IPS-18c (cell line): ENCODE measurements around the gene ARHGAP18.

ENCODE experiments used
- H3K4me3 ChIP-seq: 2 replicates; pipeline ENCODE4 v1.7.0; 2013; ENCODE audit warnings: low read depth, mild to moderate bottlenecking, low read length, moderate library complexity; ENCODE audit not compliant: insufficient read depth
- H3K9me3 ChIP-seq: one replicate; pipeline ENCODE4 v1.6.1; 2013; ENCODE audit warnings: mild to moderate bottlenecking, low read length, moderate library complexity; ENCODE audit not compliant: control insufficient read depth, insufficient read depth

ARHGAP18 gene

DNA sequence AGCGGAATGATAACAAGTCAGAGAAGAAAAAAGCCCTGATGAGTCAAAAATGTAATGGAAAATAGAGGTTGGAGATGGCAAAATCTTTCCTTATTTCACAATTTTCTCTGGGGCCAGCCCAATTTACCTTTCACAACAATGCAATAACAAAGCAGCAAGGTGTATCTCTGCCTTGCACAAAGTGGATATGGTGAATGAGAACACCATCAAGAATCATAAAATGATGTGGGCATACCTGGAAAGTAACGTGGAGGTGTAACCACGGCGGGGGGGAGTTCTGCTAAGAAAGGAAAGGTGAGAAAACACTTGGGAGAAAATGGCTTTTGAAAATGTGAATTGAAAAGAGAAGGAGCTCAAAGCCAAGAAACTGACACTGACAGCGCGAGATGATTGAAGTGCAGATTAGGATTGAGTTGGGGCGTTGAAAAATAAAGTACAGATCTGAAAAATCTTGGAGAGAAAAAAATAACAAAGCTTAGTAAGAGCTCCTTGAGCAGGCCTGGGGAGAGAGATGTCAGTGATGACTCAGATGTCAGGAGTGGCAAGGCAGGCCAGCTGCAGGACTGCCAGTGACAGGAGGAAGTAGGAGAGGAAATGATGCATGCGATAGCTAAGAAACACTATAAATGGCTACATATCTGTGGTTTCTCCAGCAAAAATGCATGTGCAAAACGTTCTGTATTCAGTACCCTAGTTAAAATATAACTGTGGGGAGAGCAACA, 26.2 kb downstream of the ARHGAP18 start:
- no peak overlapping the region for H3K4me3 ChIP-seq
- no peaks in the 10 kb centered on the region for H3K9me3 ChIP-seq

DNA sequence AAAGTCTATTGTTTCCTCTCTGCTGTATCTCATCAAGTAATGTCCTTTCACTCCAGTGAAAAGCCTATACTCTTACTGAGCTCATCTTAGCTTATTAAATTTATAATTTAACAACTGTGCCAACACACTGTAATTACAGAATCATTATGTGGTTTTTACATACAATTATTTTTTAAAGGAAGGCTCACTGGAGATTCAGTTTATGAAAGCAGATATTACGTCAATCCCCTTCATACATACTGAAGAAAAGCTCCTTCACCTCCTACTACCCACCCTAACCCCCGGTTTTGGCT, 28.1 kb downstream of the ARHGAP18 start:
- Histone ChIP-seq H3K9me3 (no peaks in the 10 kb centered on the region), H3K4me3 (no peak overlapping the region)

DNA sequence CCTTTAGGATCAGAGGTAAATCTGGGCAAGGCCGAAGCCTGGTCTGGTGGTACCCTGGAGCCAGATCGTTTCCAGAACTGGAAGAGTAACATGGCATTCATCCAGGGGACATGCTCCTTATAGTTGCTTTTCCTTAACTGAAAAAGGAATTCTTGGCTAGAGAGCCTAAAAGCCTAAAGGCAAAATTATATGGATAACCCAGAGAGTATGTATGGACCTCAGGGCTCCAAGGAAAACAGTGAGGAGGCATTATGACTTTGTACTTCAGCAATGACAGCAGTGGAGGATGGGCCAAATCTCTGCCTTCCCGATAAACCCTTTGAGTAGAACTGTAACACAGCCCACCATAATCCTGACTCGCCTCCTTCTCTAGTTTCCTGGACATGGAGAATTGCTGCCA, 29.3 kb downstream of the ARHGAP18 start:
- no peak overlapping the region for H3K4me3 ChIP-seq
- H3K9me3 ChIP-seq: no peaks in the 10 kb centered on the region

DNA sequence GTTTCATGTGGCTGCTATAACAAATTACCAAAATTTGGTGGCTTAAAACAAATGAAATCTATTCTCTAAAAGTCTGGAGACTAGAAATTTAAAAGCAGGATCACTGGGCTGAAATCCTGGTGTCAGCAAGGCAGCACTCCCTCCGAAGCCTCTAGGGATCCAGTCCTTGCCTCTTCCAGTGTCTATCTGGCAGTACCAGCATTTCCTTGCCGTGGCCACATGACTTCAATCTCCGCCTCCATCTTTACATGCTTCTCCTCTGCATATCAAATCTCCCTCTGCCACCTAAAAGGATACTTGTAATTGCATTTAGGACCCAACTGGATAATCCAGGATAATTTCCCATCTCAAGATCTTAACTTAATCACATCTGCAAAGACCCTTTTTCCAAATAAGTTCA, 30.2 kb downstream of the ARHGAP18 start:
- no peak overlapping the region for H3K4me3 ChIP-seq
- no peaks in the 10 kb centered on the region for H3K9me3 ChIP-seq

DNA sequence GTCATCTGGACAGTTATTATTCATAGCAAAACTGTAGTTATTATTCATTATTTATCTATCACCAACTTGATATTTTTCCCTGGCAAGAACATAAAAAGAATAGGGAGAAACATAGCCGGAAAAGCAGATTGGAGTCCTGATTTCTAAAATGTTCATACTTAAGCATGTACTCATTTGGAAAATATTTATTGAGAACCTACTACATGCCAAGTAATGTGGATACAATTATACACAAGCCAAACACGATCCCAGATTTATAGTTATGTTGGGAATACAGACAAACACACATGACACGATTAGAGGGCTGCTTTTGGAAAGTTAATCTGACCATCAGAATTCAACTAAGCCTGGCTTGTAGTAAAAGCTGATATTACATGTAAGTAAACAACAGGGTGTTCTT, 30.7 kb downstream of the ARHGAP18 start:
- Histone ChIP-seq H3K4me3 (no peak overlapping the region), H3K9me3 (no peaks in the 10 kb centered on the region)

DNA sequence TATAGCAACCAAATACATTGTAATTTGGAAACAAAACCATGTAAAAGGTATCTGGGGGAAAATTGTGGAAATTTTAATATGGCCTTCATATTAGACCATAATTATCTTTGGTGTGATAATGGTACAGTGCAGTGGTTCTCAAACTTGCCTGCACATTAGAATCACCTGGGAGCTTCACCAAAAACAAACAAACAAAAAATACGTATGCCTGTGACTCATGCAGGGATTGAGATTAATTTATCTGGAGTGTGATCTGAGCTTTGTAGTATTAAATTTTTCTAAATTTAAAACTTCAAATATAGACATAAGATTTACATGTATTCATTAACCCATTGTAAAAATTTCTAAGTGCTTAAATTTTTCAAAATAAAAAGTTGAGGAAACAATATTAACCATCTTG, 31.5 kb downstream of the ARHGAP18 start:
- Histone ChIP-seq H3K9me3 (no peaks in the 10 kb centered on the region), H3K4me3 (no peak overlapping the region)

DNA sequence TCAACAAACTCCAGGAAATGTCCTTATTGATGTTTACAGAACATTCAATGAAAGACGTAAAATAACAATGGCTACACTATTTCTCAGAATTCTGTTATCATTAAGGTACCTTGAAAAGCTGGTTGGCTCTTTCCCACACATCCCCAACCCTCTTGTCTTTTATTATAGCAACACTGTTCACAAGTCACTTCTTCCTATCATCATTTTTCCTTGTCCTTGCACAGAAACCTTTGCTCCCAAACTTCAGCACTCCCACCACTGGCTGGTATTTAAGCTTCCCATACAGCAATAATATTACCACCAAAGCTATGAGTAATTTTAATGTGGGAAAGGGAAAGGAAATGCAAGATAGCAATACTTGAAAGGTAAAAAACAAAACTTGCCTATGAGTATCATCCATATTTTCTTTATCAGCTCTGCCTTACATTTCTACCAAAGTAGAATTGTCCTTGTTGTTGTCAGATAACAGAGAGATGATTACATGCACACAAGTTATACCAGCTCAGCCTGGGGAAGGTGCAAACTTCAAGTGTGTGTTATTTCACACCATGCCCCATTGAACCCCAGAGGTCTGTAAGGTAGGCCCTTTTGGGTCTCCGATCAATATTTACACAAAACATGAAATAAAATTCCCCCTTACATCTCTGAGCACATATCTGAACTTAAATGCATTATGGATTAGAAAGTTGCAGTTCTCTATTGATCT, 32.2 kb downstream of the ARHGAP18 start:
- no peaks in the 10 kb centered on the region for H3K9me3 ChIP-seq
- H3K4me3 ChIP-seq: no peak overlapping the region

DNA sequence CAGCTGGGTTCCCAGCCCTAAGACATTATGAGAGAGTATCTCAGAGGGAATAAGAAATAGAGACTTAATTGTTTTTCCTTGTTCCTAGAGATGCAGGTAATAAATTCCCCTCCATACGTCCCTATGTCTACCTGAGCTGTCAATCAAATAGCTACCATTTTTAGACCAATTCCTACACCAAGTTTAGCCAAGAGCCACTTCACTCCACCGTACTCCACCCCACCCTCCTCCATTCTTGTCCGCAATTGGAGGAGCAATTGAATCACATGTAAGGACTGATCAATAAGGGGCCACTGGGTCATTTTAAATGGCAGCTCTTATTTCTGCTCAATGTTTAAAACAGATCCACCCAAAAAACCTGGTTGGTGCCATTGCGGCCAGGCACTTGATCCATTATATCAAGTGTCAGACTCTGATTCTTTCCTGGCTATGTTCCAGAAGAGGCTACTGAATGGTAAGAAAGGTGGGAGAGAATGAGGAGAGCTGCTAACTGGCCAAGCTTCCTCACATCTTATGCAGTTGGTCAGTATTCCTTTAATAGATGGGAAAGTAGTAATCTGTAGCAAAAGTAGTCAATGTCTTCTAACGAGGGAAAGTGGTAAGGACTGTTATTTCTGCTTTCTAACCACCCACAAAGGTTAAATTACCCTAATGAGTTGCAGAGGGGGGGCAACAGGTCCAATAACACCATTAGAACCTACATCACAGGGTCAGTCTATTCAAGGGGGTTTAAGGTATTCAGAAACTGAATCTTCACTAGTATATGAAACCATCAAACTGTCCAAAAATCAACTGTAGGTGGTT, 34.1 kb downstream of the ARHGAP18 start:
- Histone ChIP-seq H3K9me3 (no peaks in the 10 kb centered on the region), H3K4me3 (no peak overlapping the region)

DNA sequence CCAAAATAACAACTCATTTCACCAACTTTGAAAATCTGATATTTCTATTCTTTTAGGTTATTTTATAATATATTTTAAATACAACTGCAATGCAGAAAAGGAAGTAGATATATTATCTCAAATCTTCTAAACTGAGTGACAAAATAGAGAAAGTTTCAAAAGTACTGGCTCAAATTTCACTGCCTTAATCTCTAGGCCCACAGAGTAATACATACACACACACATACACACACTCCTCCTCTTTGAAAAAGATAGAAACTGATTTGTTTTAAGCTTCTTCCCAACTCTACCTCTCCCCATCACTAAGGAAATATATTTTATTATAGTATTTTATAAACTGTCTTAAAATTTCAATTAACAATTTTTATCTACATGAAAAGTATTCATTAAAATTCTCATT, 36.2 kb downstream of the ARHGAP18 start:
- H3K4me3 ChIP-seq: no peak overlapping the region
- no peaks in the 10 kb centered on the region for H3K9me3 ChIP-seq

DNA sequence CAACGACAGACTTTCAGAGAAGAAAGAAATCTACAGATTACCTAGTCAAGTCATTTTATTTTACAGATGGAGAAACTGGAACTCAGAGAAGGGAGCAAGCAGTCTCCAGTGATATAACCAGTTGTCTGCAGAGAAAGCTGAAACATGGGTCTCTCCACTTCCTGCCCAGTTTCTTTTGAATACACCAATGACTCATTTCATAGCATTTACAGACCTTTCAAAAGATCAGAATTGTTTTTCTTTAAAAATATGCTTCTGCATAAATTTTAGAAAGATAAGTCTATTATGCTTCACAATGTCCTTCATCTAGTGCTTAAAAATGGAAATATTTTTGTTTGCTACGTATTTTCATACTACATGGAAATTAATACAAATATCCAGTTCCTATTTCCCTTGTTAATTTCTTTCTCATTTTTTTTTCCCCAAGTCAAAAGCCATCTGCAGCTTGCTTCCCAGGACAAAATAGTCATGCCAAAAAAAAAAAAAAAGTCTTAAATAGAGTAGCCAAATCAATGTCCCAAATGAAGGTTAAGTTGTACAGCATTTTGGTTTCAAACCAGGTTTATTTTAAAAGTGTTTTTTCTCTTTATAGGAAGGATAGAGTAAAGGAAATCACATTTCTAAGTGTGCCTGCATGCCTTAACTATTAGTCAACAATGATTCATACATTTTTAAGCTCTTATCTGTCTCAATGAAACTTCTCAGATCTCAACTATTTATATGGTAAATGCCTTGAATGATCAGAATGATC, 36.9 kb downstream of the ARHGAP18 start:
- H3K9me3 ChIP-seq: no peaks in the 10 kb centered on the region
- no peak overlapping the region for H3K4me3 ChIP-seq

DNA sequence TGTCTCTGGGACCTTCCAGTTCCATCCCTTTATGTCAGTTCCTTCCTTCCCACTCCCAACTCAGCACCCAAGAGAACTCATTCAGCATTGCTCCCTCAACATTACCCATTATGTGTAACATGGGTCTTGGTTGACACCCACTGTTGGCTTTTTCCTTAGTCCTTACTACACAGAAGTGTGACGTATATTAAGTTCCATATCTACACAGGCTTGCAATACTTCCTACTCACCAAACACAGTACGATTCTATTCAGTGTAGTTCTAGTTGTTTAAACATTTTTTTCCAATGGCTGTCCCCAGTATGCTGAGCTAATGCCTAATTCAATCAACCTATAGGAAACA, 37.7 kb downstream of the ARHGAP18 start:
- Histone ChIP-seq H3K4me3 (no peak overlapping the region), H3K9me3 (no peaks in the 10 kb centered on the region)

DNA sequence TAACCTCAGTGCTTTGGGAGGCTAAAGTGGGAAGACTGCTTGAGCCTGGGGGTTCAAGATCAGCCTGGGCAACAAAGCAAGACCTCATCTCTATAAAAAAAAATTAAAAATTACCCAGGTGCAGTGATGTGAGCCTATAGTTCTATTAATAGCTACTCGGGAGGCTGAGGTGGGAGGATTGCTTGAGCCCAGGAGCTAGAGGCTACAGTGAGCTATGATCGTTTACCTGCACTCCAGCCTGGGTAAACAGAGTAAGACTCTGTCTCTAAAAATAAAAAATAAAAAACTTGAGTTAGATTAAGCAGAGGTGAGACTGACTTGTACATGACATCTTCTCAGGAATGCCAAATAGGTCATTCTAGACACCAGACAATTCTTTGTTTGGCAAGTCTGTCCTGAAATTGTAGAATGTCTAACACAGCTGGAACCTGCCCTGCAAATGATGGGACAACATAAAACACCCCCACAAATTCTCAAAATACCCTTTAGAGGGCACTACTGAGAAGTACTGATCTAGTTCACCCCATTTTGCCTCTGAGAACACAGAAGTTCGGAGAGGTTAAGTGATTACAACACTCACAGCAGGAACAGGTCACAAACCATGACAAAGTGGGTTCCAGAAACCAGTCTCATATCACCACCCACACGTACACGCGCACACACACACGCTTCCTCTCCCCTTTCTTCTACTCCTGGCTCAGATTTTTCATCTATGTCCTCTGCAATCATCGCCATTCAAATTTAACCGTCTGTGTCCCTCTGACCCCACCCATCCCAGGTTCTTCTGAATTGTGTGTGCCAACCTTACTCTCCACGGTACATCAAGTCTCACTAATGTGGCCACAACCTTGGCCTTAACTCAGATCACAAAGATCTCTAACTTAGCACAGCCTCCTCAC, 38.3 kb downstream of the ARHGAP18 start:
- Histone ChIP-seq H3K9me3 (no peaks in the 10 kb centered on the region), H3K4me3 (no peak overlapping the region)

DNA sequence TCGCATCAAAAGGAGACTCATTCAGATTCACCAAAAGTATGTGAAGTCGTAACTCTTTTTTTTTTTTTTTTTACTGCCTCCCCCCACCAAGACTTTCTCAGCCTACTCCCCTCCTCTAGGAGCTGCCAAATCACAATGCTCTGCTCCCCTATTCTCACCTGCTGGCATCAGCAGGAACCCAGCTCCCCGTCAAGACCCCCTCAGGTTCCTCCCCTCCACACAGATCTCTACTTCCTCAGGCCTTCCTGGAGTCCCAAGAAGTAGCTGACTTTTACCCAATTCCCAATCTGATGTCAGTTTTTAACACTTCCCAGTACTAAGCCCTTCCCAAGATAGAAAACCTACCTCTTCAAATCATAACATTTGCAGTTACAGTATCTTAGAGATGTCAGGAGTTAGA, 39.3 kb downstream of the ARHGAP18 start:
- no peaks in the 10 kb centered on the region for H3K9me3 ChIP-seq

DNA sequence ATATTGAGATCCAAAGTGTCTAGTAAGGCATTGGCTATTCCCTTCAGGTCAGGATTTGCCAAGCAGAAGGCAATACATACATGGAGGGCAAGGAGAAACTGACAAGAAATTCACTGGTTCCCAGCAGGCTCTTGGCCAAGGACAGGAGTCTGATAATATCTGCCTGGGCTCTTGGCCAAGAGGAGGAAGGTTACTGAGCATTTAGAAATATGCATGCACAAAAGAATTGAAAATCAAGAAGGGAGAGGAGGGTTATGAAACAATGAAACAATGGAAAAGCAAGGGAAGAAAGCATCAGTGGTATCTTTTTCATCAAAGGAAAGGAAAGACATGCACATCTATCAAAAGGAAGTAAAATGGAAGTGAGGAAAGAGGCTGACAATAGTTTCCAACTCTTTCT, 42.4 kb downstream of the ARHGAP18 start:
- Histone ChIP-seq H3K4me3 (no peak overlapping the region), H3K9me3 (no peaks in the 10 kb centered on the region)

More for the DNA sequence above, 39.3 kb downstream of the ARHGAP18 start:
- no peak overlapping the region for H3K4me3 ChIP-seq

DNA sequence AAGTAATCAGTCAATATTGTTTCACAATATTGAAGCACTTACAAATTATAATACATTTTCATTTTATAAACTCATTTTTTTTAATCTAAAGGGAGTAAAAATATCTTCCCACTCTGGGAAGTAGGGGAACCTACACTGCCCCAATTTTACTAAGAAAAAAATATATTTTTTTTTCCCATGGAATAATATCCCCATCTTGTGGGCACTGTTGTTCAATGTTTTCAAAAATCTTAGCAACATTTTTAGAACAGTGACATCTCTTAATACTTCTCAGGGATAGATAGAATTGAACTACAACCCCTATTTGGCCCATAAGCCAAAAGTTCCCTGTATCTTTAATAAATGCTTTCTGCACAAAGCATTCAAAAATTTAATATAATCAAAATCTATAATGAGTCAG, 42.9 kb downstream of the ARHGAP18 start:
- Histone ChIP-seq H3K4me3 (no peak overlapping the region), H3K9me3 (no peaks in the 10 kb centered on the region)

DNA sequence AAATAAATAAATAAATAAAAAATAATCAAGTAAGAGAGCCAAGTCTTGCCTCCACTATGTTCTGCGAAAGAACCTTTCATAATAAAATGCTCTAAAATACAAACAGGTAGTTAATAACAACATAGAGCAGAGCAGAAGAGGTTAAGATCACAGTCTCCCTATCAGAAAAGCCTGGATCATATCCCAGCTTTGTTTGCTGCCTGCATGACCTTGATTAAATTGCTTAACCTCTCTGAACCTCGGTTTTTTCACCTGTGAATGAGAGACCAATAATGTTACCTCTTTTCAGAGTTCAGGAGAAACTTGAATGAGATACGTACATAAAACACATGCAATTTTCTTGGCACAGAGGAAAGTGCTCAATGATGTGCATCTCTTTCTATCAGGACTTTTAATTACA, 44.4 kb downstream of the ARHGAP18 start:
- H3K9me3 ChIP-seq: no peaks in the 10 kb centered on the region
- no peak overlapping the region for H3K4me3 ChIP-seq

DNA sequence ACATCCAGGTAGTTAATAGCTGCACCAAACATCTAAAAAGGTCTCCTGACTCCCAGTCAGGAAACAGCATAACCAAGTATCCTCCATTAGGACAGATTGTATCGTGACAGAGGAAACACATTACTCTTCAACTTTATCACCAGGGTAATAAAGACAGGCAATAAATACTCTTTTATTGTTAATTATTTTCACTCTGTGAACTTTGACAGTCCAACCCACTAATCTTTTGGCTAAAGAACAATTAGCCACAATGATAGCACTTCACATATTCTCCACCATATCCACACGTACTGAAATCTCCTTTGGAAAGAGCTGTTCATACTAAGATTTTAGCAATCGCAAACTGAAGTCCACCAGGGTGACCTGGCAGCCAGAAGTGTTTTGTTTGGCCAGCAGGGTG, 46.4 kb downstream of the ARHGAP18 start:
- Histone ChIP-seq H3K9me3 (no peaks in the 10 kb centered on the region), H3K4me3 (no peak overlapping the region)
